Omental fat pad (tissue), 4 donors: ENCODE results near the gene CA12. TPM values are rescaled to one million over a fixed set of nuclear protein-coding genes. Genes with fewer than 3 reads are reported as not detected.

ENCODE experiments used
- ATAC-seq: fragments of 150-250 bp; one replicate; pipeline ENCODE4 v1.9.1; 2016; ENCODE audit warnings: mild to moderate bottlenecking, moderate library complexity; ENCODE audit not compliant: low FRiP score
- DNase-seq: peaks from one replicate; pipeline ENCODE4 v3.0.0-alpha.2; 2019; ENCODE audit warnings: low spot score
- total RNA-seq, 4 donors: library from RNA; depleted of rRNA; stranded (reverse); fragments of >200 nt; gene quantifications; one replicate each; pipeline ENCODE4 v1.1.0, GENCODE V29; 2016
- TF ChIP-seq, protein P1 (sequence below), 3 donors: fragments of 450-650 bp; IDR thresholded peaks; one replicate each; pipeline ENCODE4 v1.5.1; 2016 to 2017; ENCODE audit warnings: antibody characterized with exemption in 3 of 3, mild to moderate bottlenecking in 3 of 3, moderate library complexity in 2 of 3

CA12 gene
- total RNA-seq, 4 donors from 2014 or later = 0.75 to 27.1 (median 10.2) TPM

DNA sequence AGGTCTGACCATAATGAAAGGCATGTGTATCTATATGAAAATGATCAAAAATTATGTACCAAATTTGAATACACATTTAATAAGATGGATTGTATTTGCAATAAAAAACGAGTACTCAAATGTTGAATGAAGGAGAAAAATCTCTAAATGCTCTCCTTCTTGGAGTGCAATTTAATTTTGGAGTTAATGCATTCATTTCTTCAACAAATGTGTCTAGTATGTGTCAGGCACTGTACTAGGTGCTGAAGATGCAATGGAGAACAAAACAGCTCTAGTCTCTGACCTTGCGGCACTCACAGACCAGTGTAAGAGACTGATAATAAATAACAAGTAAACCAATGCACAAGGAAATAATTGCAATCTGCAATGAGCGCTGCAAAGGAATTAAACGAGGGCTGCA is 28.8 kb downstream of the CA12 start:
- TF ChIP-seq, protein P1, sequence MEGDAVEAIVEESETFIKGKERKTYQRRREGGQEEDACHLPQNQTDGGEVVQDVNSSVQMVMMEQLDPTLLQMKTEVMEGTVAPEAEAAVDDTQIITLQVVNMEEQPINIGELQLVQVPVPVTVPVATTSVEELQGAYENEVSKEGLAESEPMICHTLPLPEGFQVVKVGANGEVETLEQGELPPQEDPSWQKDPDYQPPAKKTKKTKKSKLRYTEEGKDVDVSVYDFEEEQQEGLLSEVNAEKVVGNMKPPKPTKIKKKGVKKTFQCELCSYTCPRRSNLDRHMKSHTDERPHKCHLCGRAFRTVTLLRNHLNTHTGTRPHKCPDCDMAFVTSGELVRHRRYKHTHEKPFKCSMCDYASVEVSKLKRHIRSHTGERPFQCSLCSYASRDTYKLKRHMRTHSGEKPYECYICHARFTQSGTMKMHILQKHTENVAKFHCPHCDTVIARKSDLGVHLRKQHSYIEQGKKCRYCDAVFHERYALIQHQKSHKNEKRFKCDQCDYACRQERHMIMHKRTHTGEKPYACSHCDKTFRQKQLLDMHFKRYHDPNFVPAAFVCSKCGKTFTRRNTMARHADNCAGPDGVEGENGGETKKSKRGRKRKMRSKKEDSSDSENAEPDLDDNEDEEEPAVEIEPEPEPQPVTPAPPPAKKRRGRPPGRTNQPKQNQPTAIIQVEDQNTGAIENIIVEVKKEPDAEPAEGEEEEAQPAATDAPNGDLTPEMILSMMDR (IDR thresholded peaks at IDR 0.05) = no peak
- no peak for ATAC-seq
- no peak for DNase-seq

DNA sequence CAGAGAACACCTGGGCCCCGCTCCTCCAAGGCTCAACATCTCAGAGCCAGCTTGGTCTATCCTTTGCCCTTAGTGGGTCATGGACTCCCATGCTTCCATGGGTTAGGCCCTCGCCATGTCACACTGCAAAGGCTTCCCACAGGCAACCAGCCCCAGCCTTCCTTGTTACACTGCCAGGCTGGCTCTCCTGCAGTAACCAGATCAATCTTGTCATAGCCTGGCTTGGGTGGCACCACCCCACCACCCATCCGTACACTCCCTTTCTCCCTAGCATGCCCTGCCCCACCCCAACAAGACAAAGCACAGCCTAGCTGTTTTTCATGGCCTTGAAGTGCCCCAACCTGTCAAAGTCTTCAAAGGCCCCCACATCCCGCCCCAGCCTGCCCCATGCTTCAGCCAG is 30.5 kb downstream of the CA12 start:
- no peak for DNase-seq
- ATAC-seq = no peak
- TF ChIP-seq, protein P1 (IDR thresholded peaks at IDR 0.05) = no peak

DNA sequence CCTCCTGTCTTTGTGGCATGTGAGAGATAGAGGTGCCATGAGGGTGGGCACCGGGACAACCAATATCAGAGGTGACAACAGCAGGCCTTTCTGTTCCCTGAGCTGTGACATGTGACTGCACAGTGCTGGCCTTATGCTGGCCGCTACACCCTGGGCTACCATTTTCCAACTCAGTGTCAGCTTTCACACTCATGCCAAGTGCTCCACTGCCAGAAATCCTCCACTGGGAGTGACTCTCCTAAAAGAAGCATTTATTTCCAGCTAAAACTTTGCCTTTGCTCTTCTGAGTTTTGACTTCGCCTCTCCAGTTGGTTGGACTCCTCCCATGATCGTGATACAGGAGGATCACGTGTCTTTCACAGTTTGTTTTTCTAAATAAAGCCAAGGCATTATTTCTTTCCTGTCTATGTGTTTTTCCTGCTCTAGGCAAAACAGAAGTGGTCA is 31.4 kb downstream of the CA12 start:
- TF ChIP-seq, protein P1 (IDR thresholded peaks at IDR 0.05) = no peak
- DNase-seq (no peak), ATAC-seq (no peak)

DNA sequence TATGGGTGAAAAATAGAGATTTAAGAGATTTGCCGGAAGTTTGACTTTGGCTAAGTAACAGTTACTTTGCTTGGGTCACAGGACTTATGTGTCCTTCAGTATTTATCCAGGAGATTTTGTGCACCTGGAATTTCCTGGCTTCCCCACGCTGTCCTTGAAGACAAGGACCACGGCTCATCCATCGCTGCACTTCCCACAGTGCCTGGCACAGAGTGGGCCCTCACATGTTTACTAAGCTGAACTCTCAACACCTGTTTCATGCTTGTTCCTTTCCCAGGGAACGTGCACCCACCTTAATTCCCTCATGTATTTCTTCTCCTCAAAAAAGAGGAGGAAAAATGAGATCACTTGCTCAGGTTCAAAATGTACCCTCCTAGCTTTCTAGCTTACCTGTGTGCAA is 32.0 kb downstream of the CA12 start:
- TF ChIP-seq, protein P1 (IDR thresholded peaks at IDR 0.05) = no peak
- ATAC-seq = no peak
- no peak for DNase-seq

DNA sequence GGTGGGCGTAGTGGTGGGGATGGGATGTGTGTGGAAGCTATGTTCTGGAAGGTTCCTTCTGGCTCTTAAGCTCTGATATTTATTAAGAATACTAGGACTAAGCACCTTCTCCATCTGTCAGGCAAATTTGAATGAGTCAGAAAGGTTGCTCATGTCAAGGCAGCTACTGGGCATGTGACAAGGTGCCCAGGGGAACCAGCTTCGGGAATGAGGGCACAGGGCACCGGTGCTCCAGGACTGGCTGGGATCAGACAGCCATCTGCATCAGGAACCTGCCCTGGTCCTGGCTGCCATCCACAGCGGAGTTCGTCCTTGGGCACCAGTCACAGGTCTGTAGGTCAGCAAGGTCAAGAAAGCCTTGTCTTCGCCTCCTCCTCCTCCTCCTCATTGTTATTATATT is 32.5 kb downstream of the CA12 start:
- DNase-seq (no peak), ATAC-seq (no peak)

DNA sequence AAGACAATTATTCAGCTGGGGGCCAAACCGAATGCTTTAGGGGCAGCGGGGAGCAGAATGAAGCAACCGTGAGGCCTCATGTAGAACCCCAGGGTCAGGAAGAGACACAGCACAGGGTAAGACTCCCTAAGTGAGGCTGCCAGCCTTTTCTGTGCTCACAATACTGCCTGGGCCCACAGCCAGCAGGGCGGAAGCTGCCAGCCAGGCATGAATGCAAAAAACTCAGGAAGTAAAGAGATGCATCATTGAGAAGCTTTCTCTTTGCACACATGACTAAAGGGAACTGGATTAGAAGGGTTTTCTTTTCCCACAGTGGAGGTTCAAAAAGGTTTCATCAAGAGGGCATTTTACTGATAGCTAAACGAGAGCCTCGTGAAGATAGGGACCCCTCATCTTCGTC is 33.3 kb downstream of the CA12 start:
- ATAC-seq = peak; percentile 59
- TF ChIP-seq, protein P1 (IDR thresholded peaks at IDR 0.05) = no peak

More for the DNA sequence above, 32.5 kb downstream of the CA12 start:
- TF ChIP-seq, protein P1 (IDR thresholded peaks at IDR 0.05) = no peak

DNA sequence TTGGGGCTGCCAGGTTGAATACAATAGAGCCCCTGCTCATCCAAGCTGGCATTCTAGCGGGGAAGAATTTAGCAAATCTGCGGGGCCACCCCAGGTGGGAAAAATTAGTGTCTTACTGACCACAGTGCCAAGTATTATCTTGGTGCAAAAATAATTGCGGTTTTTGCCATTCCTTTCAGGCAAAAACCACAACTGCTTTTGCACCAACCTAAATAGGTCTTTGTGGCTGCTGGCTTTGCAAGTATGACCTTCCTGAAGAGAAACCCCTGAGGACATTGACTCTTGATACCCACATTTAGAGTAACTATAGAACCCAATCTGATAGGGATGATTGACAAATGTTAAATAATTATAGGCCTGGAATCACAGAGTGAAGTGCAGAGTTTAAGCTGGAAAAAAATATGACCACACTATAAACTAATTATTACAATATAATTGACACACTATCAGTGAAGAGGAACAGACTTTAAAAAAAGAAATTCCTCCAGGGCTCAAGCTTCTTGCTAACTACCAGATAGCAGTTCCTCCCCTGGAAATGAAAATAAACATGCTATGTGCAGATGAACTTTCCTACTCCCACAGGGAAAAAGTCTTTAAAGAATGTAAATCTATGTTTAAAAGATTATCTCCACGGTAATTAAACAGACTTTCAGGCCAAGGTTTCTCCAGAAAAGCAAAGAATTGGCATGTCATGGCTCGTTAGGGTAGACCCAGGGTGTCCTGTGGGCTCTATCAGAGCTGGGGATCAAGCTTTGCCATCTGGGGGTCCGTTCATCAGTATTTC is 34.4 kb downstream of the CA12 start:
- ATAC-seq (no peak), DNase-seq (no peak)
- TF ChIP-seq, protein P1 (IDR thresholded peaks at IDR 0.05) = no peak

More for the DNA sequence above, 33.3 kb downstream of the CA12 start:
- DNase-seq = no peak
